Esophagus (tissue), 2 donors: ENCODE measurements around the gene SKA2. TPM values are rescaled to one million over a fixed set of nuclear protein-coding genes. Genes with fewer than 3 reads are reported as not detected.
"Not testable (repeated sequence)": the region's sequence is repeated elsewhere in the genome, so short reads cannot be mapped to it uniquely, and the experiment has no call there.

ENCODE experiments used
- H3K27ac ChIP-seq, 2 donors: one replicate each; pipeline ENCODE4 v1.5.1; 2013; ENCODE audit warnings: low read depth in 2 of 2, mild to moderate bottlenecking in 2 of 2, inconsistent platforms in 1 of 2, low read length in 1 of 2, moderate library complexity in 1 of 2
- H3K27me3 ChIP-seq, 2 donors: one replicate each; pipeline ENCODE4 v1.6.1; 2013; ENCODE audit warnings: low read length in 2 of 2, control low read depth in 1 of 2, mild to moderate bottlenecking in 1 of 2; ENCODE audit not compliant: insufficient read depth in 2 of 2, control insufficient read depth in 1 of 2
- H3K36me3 ChIP-seq, 2 donors: one replicate each; pipeline ENCODE4 v1.6.1; 2013; ENCODE audit warnings: low read length in 1 of 2; ENCODE audit not compliant: control insufficient read depth in 2 of 2, insufficient read depth in 2 of 2
- H3K4me1 ChIP-seq, 2 donors: one replicate each; pipeline ENCODE4 v1.6.1; 2013; ENCODE audit warnings: low read length in 1 of 2; ENCODE audit not compliant: control insufficient read depth in 2 of 2, insufficient read depth in 2 of 2
- H3K4me3 ChIP-seq, 2 donors: one replicate each; pipeline ENCODE4 v1.5.1; 2013; ENCODE audit warnings: low read length in 2 of 2, mild to moderate bottlenecking in 2 of 2, low read depth in 1 of 2, moderate library complexity in 1 of 2
- H3K9me3 ChIP-seq, 2 donors: one replicate each; pipeline ENCODE4 v1.6.1; 2013; ENCODE audit warnings: mild to moderate bottlenecking in 2 of 2, low read depth in 1 of 2, low read length in 1 of 2, moderate library complexity in 1 of 2; ENCODE audit not compliant: control insufficient read depth in 2 of 2, insufficient read depth in 1 of 2
- WGBS, 2 donors: extraction: QIAGEN DNeasy Blood & Tissue Kit; methylation state at CpG; one replicate each; pipeline ENCODE4 v1.1.7; 2013; 5-methylcytosine and 5-hydroxymethylcytosine counted together
- polyA plus RNA-seq, 2 donors: library from polyadenylated mRNA; stranded (reverse); fragments of 200-250 nt; gene quantifications; one replicate each; pipeline ENCODE4 v1.2.3, GENCODE V29; 2013
- donor health status: healthy with polysubstance abuse.
- donor health status: Bipolar disorder and iron deficiency.

Gene SKA2
- 10 to 100 TPM; 30.8 to 48.9 TPM for polyA plus RNA-seq

- 0% methylated on average over 39 of the region's 39 CpGs for WGBS, 2 donors
- Histone ChIP-seq H3K36me3 (no peaks in the 10 kb centered on the region), H3K27me3 (no peaks in the 10 kb centered on the region), H3K27ac (peak within 1 kb of the TSS; percentile 79 to 94), H3K4me1 (no peaks in the 10 kb centered on the region), H3K9me3 (no peaks in the 10 kb centered on the region), H3K4me3 (peak within 1 kb of the TSS; percentile 62 to 78)
Measured at GRCh38 chr17:59154721-59155438, at the start of gene SKA2. SKA2 (minus strand) TSS chr17:59155186; CDS start chr17:59155163, 23 bp downstream.

GRCh38 chr17:59202320-59202719 lies 47.3 kb upstream of the SKA2 start:
- Histone ChIP-seq H3K4me1 (no peaks in the 10 kb centered on the region), H3K27ac (no peak overlapping the region), H3K36me3 (no peaks in the 10 kb centered on the region), H3K9me3 (no peaks in the 10 kb centered on the region), H3K4me3 (no peak overlapping the region), H3K27me3 (no peaks in the 10 kb centered on the region)
- 95 to 96% methylated on average over 1 of the region's 1 CpG for WGBS, 2 donors

DNA sequence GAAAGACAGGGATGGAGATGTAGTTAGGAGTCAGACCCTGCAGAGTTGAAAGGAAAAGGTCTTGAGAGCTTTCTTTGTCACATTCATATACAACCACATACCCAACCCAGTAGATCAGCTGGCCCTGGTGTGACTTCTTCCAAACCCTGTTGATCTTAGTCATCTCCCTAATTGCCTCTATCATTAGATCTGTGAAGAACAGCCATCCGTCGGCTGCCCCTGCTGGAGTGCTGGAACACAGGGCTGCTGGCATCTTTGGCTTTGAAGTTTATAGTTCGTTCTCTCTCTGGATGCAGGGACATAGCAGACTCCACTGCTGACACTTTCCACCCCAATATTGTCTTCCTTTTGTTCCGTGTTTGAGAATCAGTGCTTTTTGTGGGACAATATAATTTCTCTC lies 44.4 kb upstream of the SKA2 start:
- H3K9me3 ChIP-seq: no peaks in the 10 kb centered on the region
- WGBS, 2 donors: 96 to 100% methylated on average over 4 of the region's 4 CpGs
- H3K27ac ChIP-seq: no peak overlapping the region
- no peaks in the 10 kb centered on the region for H3K27me3 ChIP-seq
- H3K4me1 ChIP-seq: no peaks in the 10 kb centered on the region
- no peaks in the 10 kb centered on the region for H3K36me3 ChIP-seq
- no peak overlapping the region for H3K4me3 ChIP-seq

- no peaks in the 10 kb centered on the region for H3K4me1 ChIP-seq
- H3K27me3 ChIP-seq: no peaks in the 10 kb centered on the region
- no peaks in the 10 kb centered on the region for H3K36me3 ChIP-seq
- H3K9me3 ChIP-seq: no peaks in the 10 kb centered on the region
- no peak overlapping the region for H3K4me3 ChIP-seq
- WGBS, 2 donors: 93 to 96% methylated on average over 3 of the region's 3 CpGs
- H3K27ac ChIP-seq: no peak overlapping the region
Measured at GRCh38 chr17:59193336-59193862, 38.4 kb upstream of the SKA2 start.

DNA sequence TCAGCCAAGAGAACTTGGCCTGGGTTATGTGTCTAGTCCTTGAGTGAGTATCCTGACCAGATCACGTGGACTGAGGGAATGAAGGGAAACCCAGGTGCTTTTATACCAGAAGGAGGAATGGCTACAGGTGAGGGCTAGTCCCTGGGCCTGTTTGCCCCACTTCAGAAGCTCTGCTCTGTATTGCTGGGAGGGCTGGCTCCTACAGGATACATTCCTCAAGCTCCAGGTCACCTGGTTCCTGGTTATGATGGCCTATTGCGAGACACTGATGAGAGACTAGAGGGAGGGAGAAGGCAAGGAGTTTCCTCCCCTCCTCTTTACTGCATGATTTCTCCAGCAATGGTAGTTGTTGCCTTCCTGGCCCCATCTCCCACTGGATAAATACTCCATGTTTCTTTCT lies 35.8 kb upstream of the SKA2 start:
- H3K27me3 ChIP-seq: no peaks in the 10 kb centered on the region
- no peaks in the 10 kb centered on the region for H3K9me3 ChIP-seq
- H3K4me3 ChIP-seq: no peak overlapping the region
- no peaks in the 10 kb centered on the region for H3K36me3 ChIP-seq
- H3K4me1 ChIP-seq: no peaks in the 10 kb centered on the region
- 90 to 95% methylated on average over 2 of the region's 2 CpGs for WGBS, 2 donors
- no peak overlapping the region for H3K27ac ChIP-seq

DNA sequence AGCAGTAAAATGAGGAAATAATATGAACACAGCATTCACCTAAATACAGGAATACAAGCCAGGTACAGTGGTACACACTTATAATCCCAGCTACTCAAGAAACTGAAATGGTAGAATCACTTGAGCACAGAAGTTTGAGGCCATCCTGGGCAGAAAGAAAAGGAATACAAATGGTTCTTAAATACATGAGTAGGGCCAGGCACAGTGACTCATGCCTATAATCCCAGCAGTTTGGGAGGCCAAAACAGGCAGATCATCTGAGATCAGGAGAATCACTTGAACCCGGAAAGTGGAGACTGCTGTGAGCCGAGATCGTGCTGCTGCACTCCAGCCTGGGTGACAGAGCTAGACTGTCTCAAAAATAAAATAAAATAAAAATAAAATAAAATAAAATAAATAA lies 31.9 kb upstream of the SKA2 start:
- 81 to 84% methylated on average over 3 of the region's 3 CpGs for WGBS, 2 donors
- Histone ChIP-seq H3K27ac (no peak overlapping the region), H3K4me1 (no peaks in the 10 kb centered on the region), H3K9me3 (no peaks in the 10 kb centered on the region), H3K27me3 (no peaks in the 10 kb centered on the region), H3K36me3 (no peaks in the 10 kb centered on the region), H3K4me3 (no peak overlapping the region)

DNA sequence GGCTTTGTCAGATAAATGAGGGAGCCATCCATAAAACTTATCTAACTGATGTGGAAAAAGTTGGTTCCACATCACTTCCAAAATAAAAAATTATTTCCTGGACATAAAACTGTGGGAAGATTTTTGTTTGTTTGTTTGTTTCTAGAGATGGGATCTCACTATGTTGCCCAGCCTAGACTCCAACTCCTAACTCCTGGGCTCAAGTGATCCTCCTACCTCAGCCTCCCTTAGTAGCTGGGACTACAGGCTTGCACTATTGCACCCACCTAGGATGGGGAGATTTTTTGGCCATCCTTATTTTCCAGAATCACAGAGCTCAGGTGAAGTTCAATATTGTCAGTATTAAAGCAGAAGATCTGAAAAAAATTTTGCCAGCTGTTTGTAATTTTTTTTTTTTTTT lies 31.0 kb upstream of the SKA2 start:
- H3K4me1 ChIP-seq: no peaks in the 10 kb centered on the region
- H3K36me3 ChIP-seq: no peaks in the 10 kb centered on the region
- H3K4me3 ChIP-seq: no peak overlapping the region
- no peaks in the 10 kb centered on the region for H3K9me3 ChIP-seq
- H3K27ac ChIP-seq: no peak overlapping the region
- no peaks in the 10 kb centered on the region for H3K27me3 ChIP-seq

GRCh38 chr17:59181481-59181880 lies 26.5 kb upstream of the SKA2 start:
- H3K27ac ChIP-seq: no peak overlapping the region
- H3K9me3 ChIP-seq: no peaks in the 10 kb centered on the region
- H3K4me1 ChIP-seq: no peaks in the 10 kb centered on the region
- no peak overlapping the region for H3K4me3 ChIP-seq
- no peaks in the 10 kb centered on the region for H3K27me3 ChIP-seq
- 98% methylated on average over 9 of the region's 9 CpGs for WGBS, 2 donors
- H3K36me3 ChIP-seq: no peaks in the 10 kb centered on the region

- Histone ChIP-seq H3K9me3 (no peaks in the 10 kb centered on the region), H3K27me3 (no peaks in the 10 kb centered on the region)
- 96 to 97% methylated on average over 9 of the region's 9 CpGs for WGBS, 2 donors
Measured at GRCh38 chr17:59180626-59181025, 25.6 kb upstream of the SKA2 start.

DNA sequence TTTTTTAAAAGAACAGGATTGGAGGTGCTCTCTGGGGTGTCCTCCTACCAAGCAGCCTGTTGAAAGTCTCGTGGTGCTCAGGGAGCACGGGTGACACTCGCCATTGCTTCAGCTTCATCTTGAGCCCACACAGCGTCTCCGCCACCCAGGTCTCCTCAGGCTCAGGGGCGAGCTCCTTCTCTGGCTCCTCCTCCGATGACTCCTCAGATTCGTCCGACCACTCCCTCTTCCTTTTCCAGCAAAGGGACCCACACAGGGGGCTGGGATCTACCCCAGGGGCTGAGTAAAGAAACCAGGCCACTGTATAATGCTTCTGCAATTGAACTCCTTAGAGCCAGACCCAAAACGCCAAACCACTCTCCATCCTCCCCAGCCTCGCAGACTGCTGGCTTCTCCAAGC lies 24.6 kb upstream of the SKA2 start:
- H3K27ac ChIP-seq, H3K4me3 ChIP-seq, H3K4me1 ChIP-seq, H3K27me3 ChIP-seq, H3K9me3 ChIP-seq, H3K36me3 ChIP-seq: not testable (repeated sequence)
- 94 to 97% methylated on average over 11 of the region's 11 CpGs for WGBS, 2 donors

More at GRCh38 chr17:59180626-59181025, 25.6 kb upstream of the SKA2 start:
- no peaks in the 10 kb centered on the region for H3K36me3 ChIP-seq
- H3K27ac ChIP-seq: no peak overlapping the region
- H3K4me1 ChIP-seq: no peaks in the 10 kb centered on the region
- H3K4me3 ChIP-seq: no peak overlapping the region
